Measurements from ENCODE around the gene KIF18A. TPM values are rescaled to one million over a fixed set of nuclear protein-coding genes. Genes with fewer than 3 reads are reported as not detected.
"Not testable (repeated sequence)": the region's sequence is repeated elsewhere in the genome, so short reads cannot be mapped to it uniquely, and the experiment has no call there.

KIF18A gene
- total and polyA plus RNA-seq, 3 donors from 2014 or later, result 9.5 to 22.5 (median 14.4) TPM

DNA sequence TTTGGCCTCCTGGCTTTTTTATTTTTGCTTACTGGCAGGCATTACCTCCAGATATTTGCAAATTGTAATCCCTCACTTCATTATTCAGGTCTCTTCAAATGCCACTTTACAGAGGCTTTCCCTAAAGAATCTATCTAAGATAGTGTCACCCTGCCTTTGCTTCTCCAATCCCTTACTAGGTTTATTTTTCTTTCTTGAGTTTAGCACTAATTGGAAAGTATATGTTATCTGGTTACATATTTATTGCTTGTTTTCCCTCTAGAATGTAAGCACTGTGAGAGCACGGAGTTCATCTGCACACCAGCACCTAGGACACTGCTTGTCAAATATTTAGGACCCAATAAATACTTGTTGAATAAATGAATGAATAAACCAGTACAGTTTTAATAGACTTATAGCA lies 3.5 kb downstream of the KIF18A start:
- no peak for DNase-seq
- Histone ChIP-seq H3K4me3 (no peak overlapping the region), H3K4me1 (peaks cover 6% of the 10 kb centered on the region), H3K27ac (no peak overlapping the region), H3K9me3 (no peaks in the 10 kb centered on the region), H3K27me3 (no peaks in the 10 kb centered on the region), H3K36me3 (ENCODE audit: low read depth, missing control alignments) (no peaks in the 10 kb centered on the region)
- TF ChIP-seq POLR2A (IDR thresholded peaks at IDR 0.05), result no peak
- TF ChIP-seq CTCF (IDR thresholded peaks at IDR 0.05), result no peak
- intact Hi-C loops (cut with DNase I; ENCODE audit: low total_unique reads), result no loop called here
- WGBS, 2 donors, result 81 to 97% methylated on average over 1 of the region's 1 CpG

- 89 to 98% methylated on average over 4 of the region's 4 CpGs for WGBS, 2 donors
- H3K4me3 ChIP-seq; DNase-seq; H3K36me3 ChIP-seq (ENCODE audit: low read depth, missing control alignments); H3K9me3 ChIP-seq; intact Hi-C loops (cut with DNase I; ENCODE audit: low total_unique reads); H3K27me3 ChIP-seq; H3K27ac ChIP-seq; H3K4me1 ChIP-seq: not testable (repeated sequence)
Measured at GRCh38 chr11:28102300-28102699, 5.7 kb downstream of the KIF18A start.

- DNase-seq, result no peak
- no peak overlapping the region for H3K27ac ChIP-seq
- 74 to 87% methylated on average over 2 of the region's 2 CpGs for WGBS, 2 donors
- no peaks in the 10 kb centered on the region for H3K27me3 ChIP-seq
- no peak overlapping the region for H3K4me3 ChIP-seq
- no peaks in the 10 kb centered on the region for H3K36me3 ChIP-seq (ENCODE audit: low read depth, missing control alignments)
- intact Hi-C loops (cut with DNase I; ENCODE audit: low total_unique reads), result no loop called here
- TF ChIP-seq CTCF (IDR thresholded peaks at IDR 0.05), result no peak
- TF ChIP-seq POLR2A (IDR thresholded peaks at IDR 0.05), result no peak
- no peaks in the 10 kb centered on the region for H3K4me1 ChIP-seq
- H3K9me3 ChIP-seq, result no peaks in the 10 kb centered on the region
Measured at GRCh38 chr11:28100665-28101064, 7.3 kb downstream of the KIF18A start.

DNA sequence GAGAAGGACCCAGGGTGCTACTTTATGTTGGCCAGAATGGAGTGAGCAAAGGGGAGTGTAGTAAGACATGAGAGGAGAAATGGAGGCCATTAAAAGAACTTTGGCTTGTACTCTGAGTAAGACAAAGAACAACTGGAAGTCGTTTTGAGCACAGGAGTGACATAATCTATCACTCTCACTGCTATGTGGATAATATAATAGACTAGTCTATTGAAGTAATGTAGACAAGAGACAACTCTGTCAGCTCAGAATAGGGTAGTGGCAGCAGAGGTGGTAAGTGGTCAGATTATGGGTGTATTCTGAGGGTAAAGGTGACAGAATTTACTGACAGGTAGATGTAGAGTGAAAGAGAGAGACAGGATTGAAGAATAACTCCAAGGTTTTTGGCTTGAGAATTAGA lies 8.2 kb downstream of the KIF18A start:
- intact Hi-C loops (cut with DNase I; ENCODE audit: low total_unique reads), result no loop called here
- DNase-seq, result no peak
- Histone ChIP-seq H3K4me3 (no peak overlapping the region), H3K4me1 (no peaks in the 10 kb centered on the region), H3K9me3 (no peaks in the 10 kb centered on the region), H3K27ac (no peak overlapping the region), H3K27me3 (no peaks in the 10 kb centered on the region), H3K36me3 (ENCODE audit: low read depth, missing control alignments) (no peaks in the 10 kb centered on the region)
- no peak for TF ChIP-seq POLR2A (IDR thresholded peaks at IDR 0.05)
- no peak for TF ChIP-seq CTCF (IDR thresholded peaks at IDR 0.05)
- 33 to 56% methylated on average over 1 of the region's 1 CpG for WGBS, 2 donors

GRCh38 chr11:28098257-28098656 lies 9.7 kb downstream of the KIF18A start:
- no peak overlapping the region for H3K4me3 ChIP-seq
- TF ChIP-seq POLR2A (IDR thresholded peaks at IDR 0.05), result no peak
- TF ChIP-seq CTCF (IDR thresholded peaks at IDR 0.05), result no peak
- H3K27ac ChIP-seq, result no peak overlapping the region
- H3K36me3 ChIP-seq (ENCODE audit: low read depth, missing control alignments), result no peaks in the 10 kb centered on the region
- H3K27me3 ChIP-seq, result no peaks in the 10 kb centered on the region
- no peaks in the 10 kb centered on the region for H3K4me1 ChIP-seq
- H3K9me3 ChIP-seq, result no peaks in the 10 kb centered on the region
- intact Hi-C loops (cut with DNase I; ENCODE audit: low total_unique reads), result no loop called here
- DNase-seq, result no peak
- 69 to 80% methylated on average over 1 of the region's 1 CpG for WGBS, 2 donors
